ENCODE measurements around the gene TDRD1.

GRCh38 chr10:114206902-114207301 is 27.7 kb downstream of the TDRD1 start:
- TF ChIP-seq CTCF (IDR thresholded peaks at IDR 0.05) (no peak), POLR2AphosphoS5 (IDR thresholded peaks at IDR 0.05) (no peak), POLR2A (IDR thresholded peaks at IDR 0.05) (no peak)
